Liver (tissue), 9 donors: Measurements from ENCODE around the gene CREB5. TPM values are rescaled to one million over a fixed set of nuclear protein-coding genes. Genes with fewer than 3 reads are reported as not detected.

ENCODE experiments used
- DNase-seq: peaks from one replicate; pipeline ENCODE4 v3.0.0-alpha.2; 2017; ENCODE audit warnings: low spot score
- H3K27ac ChIP-seq, 2 donors: one replicate each; pipeline ENCODE4 v1.7.0; 2013; ENCODE audit warnings: inconsistent platforms in 2 of 2, low read length in 2 of 2, control low read depth in 1 of 2, low read depth in 1 of 2, mild to moderate bottlenecking in 1 of 2
- H3K27me3 ChIP-seq, 4 donors: one replicate each; pipeline versions ENCODE4 v1.6.1 to v1.7.0; 2013; ENCODE audit warnings: low read length in 3 of 4, inconsistent platforms in 1 of 4, mild to moderate bottlenecking in 1 of 4, moderate library complexity in 1 of 4; ENCODE audit not compliant: control insufficient read depth in 4 of 4, insufficient read depth in 4 of 4
- H3K36me3 ChIP-seq, 4 donors: one replicate each; pipeline versions ENCODE4 v1.6.1 to v1.7.0; 2013; ENCODE audit warnings: low read length in 3 of 4, mild to moderate bottlenecking in 3 of 4, low read depth in 1 of 4, moderate library complexity in 1 of 4; ENCODE audit not compliant: control insufficient read depth in 4 of 4, insufficient read depth in 3 of 4
- H3K4me1 ChIP-seq, 4 donors: one replicate each; pipeline versions ENCODE4 v1.6.1 to v1.7.0; 2013; ENCODE audit warnings: low read length in 3 of 4, mild to moderate bottlenecking in 3 of 4, moderate library complexity in 1 of 4; ENCODE audit not compliant: control insufficient read depth in 4 of 4, insufficient read depth in 4 of 4
- H3K4me3 ChIP-seq, 3 donors: one replicate each; pipeline versions ENCODE4 v1.6.1 to v1.7.0; 2013; ENCODE audit warnings: low read length in 3 of 3, control low read depth in 1 of 3, low read depth in 1 of 3, mild to moderate bottlenecking in 1 of 3
- H3K9ac ChIP-seq, 2 donors: one replicate each; pipeline ENCODE4 v1.7.0; 2013; ENCODE audit warnings: low read length in 2 of 2, mild to moderate bottlenecking in 2 of 2, moderate library complexity in 2 of 2, control low read depth in 1 of 2, low read depth in 1 of 2
- H3K9me3 ChIP-seq, 4 donors: one replicate each; pipeline versions ENCODE4 v1.6.1 to v1.7.0; 2013; ENCODE audit warnings: low read length in 3 of 4; ENCODE audit not compliant: control insufficient read depth in 4 of 4
- EGR1 ChIP-seq, 2 donors: IDR thresholded peaks; 2 replicates each; pipeline ENCODE4 v1.6.1; 2016 to 2018; ENCODE audit warnings: antibody characterized with exemption in 2 of 2, low read depth in 2 of 2
- FOXA1 ChIP-seq: IDR thresholded peaks from 2 replicates; pipeline ENCODE4 v1.6.1; 2016; ENCODE audit warnings: antibody characterized with exemption
- FOXA2 ChIP-seq: IDR thresholded peaks from 2 replicates; pipeline ENCODE4 v1.6.1; 2016; ENCODE audit warnings: antibody characterized with exemption
- GABPA ChIP-seq, 2 donors: IDR thresholded peaks in 1 of 2; conservative IDR thresholded peaks in 1 of 2; 2 replicates each; pipeline ENCODE4 v1.6.1; 2016; ENCODE audit warnings: antibody characterized with exemption in 2 of 2, mild to moderate bottlenecking in 1 of 2, moderate library complexity in 1 of 2
- HNF4A ChIP-seq, 2 donors: conservative IDR thresholded peaks; 2 replicates each; pipeline ENCODE4 v1.6.1; 2016; ENCODE audit warnings: antibody characterized with exemption in 2 of 2, mild to moderate bottlenecking in 2 of 2
- HNF4G ChIP-seq: IDR thresholded peaks from 2 replicates; pipeline ENCODE4 v1.6.1; 2016; ENCODE audit warnings: antibody characterized with exemption
- JUND ChIP-seq, 2 donors: IDR thresholded peaks; 2 replicates each; pipeline ENCODE4 v1.6.1; 2016; ENCODE audit warnings: antibody characterized with exemption in 2 of 2
- MAX ChIP-seq: IDR thresholded peaks from 2 replicates; pipeline ENCODE4 v1.6.1; 2016; ENCODE audit warnings: antibody characterized with exemption
- NR2F2 ChIP-seq: IDR thresholded peaks from 2 replicates; pipeline ENCODE4 v1.6.1; 2016; ENCODE audit warnings: antibody characterized with exemption
- RAD21 ChIP-seq, 2 donors: IDR thresholded peaks; 2 replicates each; pipeline ENCODE4 v1.6.1; 2016; ENCODE audit warnings: antibody characterized with exemption in 2 of 2, mild to moderate bottlenecking in 2 of 2
- RXRA ChIP-seq, 2 donors: IDR thresholded peaks; 2 replicates each; pipeline ENCODE4 v1.6.1; 2017 to 2018; ENCODE audit warnings: antibody characterized with exemption in 2 of 2, mild to moderate bottlenecking in 1 of 2
- SP1 ChIP-seq: IDR thresholded peaks from 2 replicates; pipeline ENCODE4 v1.6.1; 2018; ENCODE audit warnings: antibody characterized with exemption, mild to moderate bottlenecking
- TAF1 ChIP-seq: conservative IDR thresholded peaks from 2 replicates; pipeline ENCODE4 v1.6.1; 2016; ENCODE audit warnings: antibody characterized with exemption, mild to moderate bottlenecking
- YY1 ChIP-seq: IDR thresholded peaks from 2 replicates; pipeline ENCODE4 v1.6.1; 2016; ENCODE audit warnings: antibody characterized with exemption, mild to moderate bottlenecking
- WGBS: extraction: QIAGEN DNeasy Blood & Tissue Kit; methylation state at CpG from one replicate; pipeline ENCODE4 v1.1.7; 2013; 5-methylcytosine and 5-hydroxymethylcytosine counted together
- polyA plus RNA-seq, 2 donors: library from polyadenylated mRNA; stranded (reverse) in 1 of 2; unstranded in 1 of 2; fragments of 200-250 nt in 1 of 2; fragments of >200 nt in 1 of 2; fragmentation: Nextera tagmentation in 1 of 2; extraction: Ambion mirVana in 1 of 2; gene quantifications; one replicate each; pipeline versions ENCODE4 v1.2.1 to v1.2.3, GENCODE V29; 2013 to 2015
- total RNA-seq, 2 donors: library from RNA; depleted of rRNA; stranded (reverse); fragments of >200 nt; gene quantifications; one replicate each; pipeline ENCODE4 v1.2.3, GENCODE V29; 2014
- TF ChIP-seq, protein P1 (sequence below): IDR thresholded peaks from 2 replicates; pipeline ENCODE4 v1.6.1; 2016; ENCODE audit warnings: antibody characterized with exemption
- TF ChIP-seq, protein P2 (sequence below): fragments of 150-350 bp; IDR thresholded peaks from 2 replicates; pipeline ENCODE4 v1.5.1; 2017; ENCODE audit warnings: improper control_type of control experiment, low read depth, low read length; ENCODE audit not compliant: missing input control
- TF ChIP-seq, protein P3 (sequence below): IDR thresholded peaks from 2 replicates; pipeline ENCODE4 v1.6.1; 2016; ENCODE audit warnings: antibody characterized with exemption
- donor health status: healthy.
- donor health status: healthy.
- donor health status: healthy.
- donor health status: healthy.
- donor health status: healthy.

Gene CREB5
- total and polyA plus RNA-seq, 4 donors = 0.25 to 0.92 (median 0.67) TPM

DNA sequence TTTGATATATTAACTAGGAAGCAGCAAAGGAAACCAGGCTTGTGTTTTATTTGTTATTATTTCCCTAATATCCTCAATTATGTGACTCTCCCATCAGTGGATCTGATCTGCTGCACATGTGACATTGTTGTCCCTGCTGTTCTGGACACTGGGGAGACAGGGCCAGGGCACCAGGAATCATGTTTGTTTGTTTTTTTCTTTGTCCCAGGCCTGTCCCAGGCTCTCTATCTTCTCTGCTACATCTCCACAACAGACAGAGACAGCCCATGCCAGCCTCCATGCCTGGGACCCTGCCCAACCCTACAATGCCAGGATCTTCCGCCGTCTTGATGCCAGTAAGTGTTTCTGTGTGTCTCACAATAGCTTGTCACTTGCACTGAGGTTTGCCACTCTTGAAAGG is 306.2 kb downstream of the CREB5 start:
- no peak overlapping the region for H3K9ac ChIP-seq
- no peak overlapping the region for H3K27ac ChIP-seq
- H3K4me1 ChIP-seq = no peaks in the 10 kb centered on the region
- peaks cover 0 to 2% (median 0%) of the 10 kb centered on the region in 4 donors for H3K27me3 ChIP-seq
- 95% methylated on average over 2 of the region's 2 CpGs for WGBS
- no peaks in the 10 kb centered on the region for H3K9me3 ChIP-seq
- TF ChIP-seq HNF4A (conservative IDR thresholded peaks at IDR 0.05) = no peak
- no peak for TF ChIP-seq HNF4G
- no peak for TF ChIP-seq YY1
- no peak for TF ChIP-seq GABPA (IDR thresholded peaks at IDR 0.05 in 1 of 2, conservative IDR thresholded peaks at IDR 0.05 in 1 of 2)
- TF ChIP-seq MAX = no peak
- TF ChIP-seq JUND (IDR thresholded peaks at IDR 0.05) = no peak
- TF ChIP-seq, protein P1, sequence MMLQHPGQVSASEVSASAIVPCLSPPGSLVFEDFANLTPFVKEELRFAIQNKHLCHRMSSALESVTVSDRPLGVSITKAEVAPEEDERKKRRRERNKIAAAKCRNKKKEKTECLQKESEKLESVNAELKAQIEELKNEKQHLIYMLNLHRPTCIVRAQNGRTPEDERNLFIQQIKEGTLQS = no peak
- TF ChIP-seq TAF1 = no peak
- TF ChIP-seq FOXA2 = no peak
- no peak for DNase-seq
- no peak overlapping the region for H3K4me3 ChIP-seq
- no peaks in the 10 kb centered on the region for H3K36me3 ChIP-seq

GRCh38 chr7:28722684-28723083 is 310.4 kb downstream of the CREB5 start:
- DNase-seq = no peak
- Histone ChIP-seq H3K9ac (no peak overlapping the region), H3K9me3 (no peaks in the 10 kb centered on the region), H3K4me1 (no peaks in the 10 kb centered on the region), H3K27ac (no peak overlapping the region), H3K4me3 (no peak overlapping the region), H3K36me3 (no peaks in the 10 kb centered on the region), H3K27me3 (peaks cover 0 to 6% (median 0%) of the 10 kb centered on the region in 4 donors)
- TF ChIP-seq RXRA (IDR thresholded peaks at IDR 0.05) (no peak), RAD21 (IDR thresholded peaks at IDR 0.05) (no peak), HNF4A (conservative IDR thresholded peaks at IDR 0.05) (no peak), JUND (IDR thresholded peaks at IDR 0.05) (no peak), EGR1 (IDR thresholded peaks at IDR 0.05; ENCODE audit: low read depth in 2 of 2) (no peak), HNF4G (no peak), TAF1 (no peak), NR2F2 (no peak)
- TF ChIP-seq, protein P2, sequence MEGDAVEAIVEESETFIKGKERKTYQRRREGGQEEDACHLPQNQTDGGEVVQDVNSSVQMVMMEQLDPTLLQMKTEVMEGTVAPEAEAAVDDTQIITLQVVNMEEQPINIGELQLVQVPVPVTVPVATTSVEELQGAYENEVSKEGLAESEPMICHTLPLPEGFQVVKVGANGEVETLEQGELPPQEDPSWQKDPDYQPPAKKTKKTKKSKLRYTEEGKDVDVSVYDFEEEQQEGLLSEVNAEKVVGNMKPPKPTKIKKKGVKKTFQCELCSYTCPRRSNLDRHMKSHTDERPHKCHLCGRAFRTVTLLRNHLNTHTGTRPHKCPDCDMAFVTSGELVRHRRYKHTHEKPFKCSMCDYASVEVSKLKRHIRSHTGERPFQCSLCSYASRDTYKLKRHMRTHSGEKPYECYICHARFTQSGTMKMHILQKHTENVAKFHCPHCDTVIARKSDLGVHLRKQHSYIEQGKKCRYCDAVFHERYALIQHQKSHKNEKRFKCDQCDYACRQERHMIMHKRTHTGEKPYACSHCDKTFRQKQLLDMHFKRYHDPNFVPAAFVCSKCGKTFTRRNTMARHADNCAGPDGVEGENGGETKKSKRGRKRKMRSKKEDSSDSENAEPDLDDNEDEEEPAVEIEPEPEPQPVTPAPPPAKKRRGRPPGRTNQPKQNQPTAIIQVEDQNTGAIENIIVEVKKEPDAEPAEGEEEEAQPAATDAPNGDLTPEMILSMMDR = no peak
- TF ChIP-seq, protein P1 = no peak
- 89% methylated on average over 4 of the region's 4 CpGs for WGBS

- no peak overlapping the region for H3K4me3 ChIP-seq
- H3K9ac ChIP-seq = no peak overlapping the region
- no peaks in the 10 kb centered on the region for H3K36me3 ChIP-seq
- peaks cover 0 to 10% (median 0%) of the 10 kb centered on the region in 4 donors for H3K27me3 ChIP-seq
- no peak overlapping the region for H3K27ac ChIP-seq
- DNase-seq = no peak
- no peaks in the 10 kb centered on the region for H3K4me1 ChIP-seq
- WGBS = 96% methylated on average over 9 of the region's 9 CpGs
- no peaks in the 10 kb centered on the region for H3K9me3 ChIP-seq
- no peak for TF ChIP-seq MAX
- no peak for TF ChIP-seq HNF4G
- no peak for TF ChIP-seq YY1
- TF ChIP-seq HNF4A (conservative IDR thresholded peaks at IDR 0.05) = no peak
- no peak for TF ChIP-seq TAF1
- no peak for TF ChIP-seq FOXA1
- no peak for TF ChIP-seq RAD21 (IDR thresholded peaks at IDR 0.05)
- TF ChIP-seq, protein P2 = no peak
- no peak for TF ChIP-seq FOXA2
- no peak for TF ChIP-seq GABPA (IDR thresholded peaks at IDR 0.05 in 1 of 2, conservative IDR thresholded peaks at IDR 0.05 in 1 of 2)
- TF ChIP-seq JUND (IDR thresholded peaks at IDR 0.05) = no peak
- TF ChIP-seq SP1 = no peak
- no peak for TF ChIP-seq NR2F2
- TF ChIP-seq, protein P3, sequence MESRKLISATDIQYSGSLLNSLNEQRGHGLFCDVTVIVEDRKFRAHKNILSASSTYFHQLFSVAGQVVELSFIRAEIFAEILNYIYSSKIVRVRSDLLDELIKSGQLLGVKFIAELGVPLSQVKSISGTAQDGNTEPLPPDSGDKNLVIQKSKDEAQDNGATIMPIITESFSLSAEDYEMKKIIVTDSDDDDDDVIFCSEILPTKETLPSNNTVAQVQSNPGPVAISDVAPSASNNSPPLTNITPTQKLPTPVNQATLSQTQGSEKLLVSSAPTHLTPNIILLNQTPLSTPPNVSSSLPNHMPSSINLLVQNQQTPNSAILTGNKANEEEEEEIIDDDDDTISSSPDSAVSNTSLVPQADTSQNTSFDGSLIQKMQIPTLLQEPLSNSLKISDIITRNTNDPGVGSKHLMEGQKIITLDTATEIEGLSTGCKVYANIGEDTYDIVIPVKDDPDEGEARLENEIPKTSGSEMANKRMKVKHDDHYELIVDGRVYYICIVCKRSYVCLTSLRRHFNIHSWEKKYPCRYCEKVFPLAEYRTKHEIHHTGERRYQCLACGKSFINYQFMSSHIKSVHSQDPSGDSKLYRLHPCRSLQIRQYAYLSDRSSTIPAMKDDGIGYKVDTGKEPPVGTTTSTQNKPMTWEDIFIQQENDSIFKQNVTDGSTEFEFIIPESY = no peak
- no peak for TF ChIP-seq EGR1 (IDR thresholded peaks at IDR 0.05; ENCODE audit: low read depth in 2 of 2)
- TF ChIP-seq, protein P1 = no peak
Measured at GRCh38 chr7:28723336-28723735, 311.0 kb downstream of the CREB5 start.
